A673 (cell line): ENCODE results near the gene CRACR2A. TPM values are rescaled to one million over a fixed set of nuclear protein-coding genes. Genes with fewer than 3 reads are reported as not detected.

Experiments
- BruUV-seq: library from RNA; stranded (reverse); fragments of 400-500 nt; replicated peaks from 2 replicates; lab custom pipeline; 2021; lab: Mats Ljungman, UMichigan
- CTCF ChIA-PET: fragments of 300-600 bp; sonication (Branson Sonifier 250); formaldehyde crosslinking; loops from one replicate; lab custom pipeline; 2022; ENCODE audit warnings: antibody characterized with exemption; lab: Charles Lee
- POLR2A ChIA-PET: fragments of 300-600 bp; sonication (Branson Sonifier 250); formaldehyde crosslinking; loops from one replicate; lab custom pipeline; 2022; ENCODE audit warnings: antibody characterized with exemption; ENCODE audit not compliant: low non-redundant PET; lab: Charles Lee
- DNase-seq: peaks from one replicate; pipeline ENCODE4 v3.0.0-alpha.2; 2015; ENCODE audit warnings: low spot score
- H3K27ac ChIP-seq: fragments of 200-600 bp; sonication (generic); 2 replicates; pipeline ENCODE4 v1.5.1; 2016; ENCODE audit warnings: mixed run types, low read depth, mild to moderate bottlenecking, mixed read lengths, antibody characterized with exemption, low read length; ENCODE audit not compliant: poor library complexity, severe bottlenecking
- H3K27me3 ChIP-seq: fragments of 200-600 bp; sonication (generic); replicated peaks from 2 replicates; pipeline ENCODE4 v1.6.1; 2017; ENCODE audit warnings: mixed run types, low read depth, mild to moderate bottlenecking, mixed read lengths, antibody characterized with exemption, low read length; ENCODE audit not compliant: insufficient read depth, poor library complexity
- H3K36me3 ChIP-seq: fragments of 200-600 bp; sonication (generic); 2 replicates; pipeline ENCODE4 v1.6.1; 2016; ENCODE audit warnings: mixed run types, mild to moderate bottlenecking, mixed read lengths, antibody characterized with exemption, low read length; ENCODE audit not compliant: insufficient read depth, poor library complexity, severe bottlenecking
- H3K4me1 ChIP-seq: fragments of 200-600 bp; sonication (generic); 2 replicates; pipeline ENCODE4 v1.6.1; 2017; ENCODE audit warnings: mixed run types, mild to moderate bottlenecking, mixed read lengths, antibody characterized with exemption, low read length; ENCODE audit not compliant: insufficient read depth, poor library complexity, severe bottlenecking
- H3K4me3 ChIP-seq: fragments of 200-600 bp; sonication (generic); 2 replicates; pipeline ENCODE4 v1.5.1; 2016; ENCODE audit warnings: low read depth, mixed run types, mild to moderate bottlenecking, mixed read lengths, low read length; ENCODE audit not compliant: poor library complexity, severe bottlenecking
- H3K9me3 ChIP-seq: fragments of 200-600 bp; sonication (generic); 2 replicates; pipeline ENCODE4 v1.6.1; 2016; ENCODE audit warnings: mixed run types, low read depth, mild to moderate bottlenecking, mixed read lengths, antibody characterized with exemption, low read length; ENCODE audit not compliant: poor library complexity, severe bottlenecking
- EZH2 ChIP-seq: fragments of 200-600 bp; sonication (generic); IDR thresholded peaks from 2 replicates; pipeline ENCODE4 v1.6.1; 2017; ENCODE audit warnings: borderline replicate concordance, low read depth, mild to moderate bottlenecking, mixed read lengths, antibody characterized with exemption, low read length; ENCODE audit not compliant: poor library complexity, severe bottlenecking
- intact Hi-C: fragments of 100-400 bp; cut with micrococcal nuclease; formaldehyde crosslinking; loops from one replicate; pipeline ENCODE4 v1.10.0; 2022; ENCODE audit not compliant: unreplicated experiment
- total RNA-seq: library from RNA; stranded (reverse); gene quantifications from 2 replicates; pipeline ENCODE4 v1.2.3, GENCODE V29; 2021
- TF ChIP-seq, protein P1 (sequence below): fragments of 300-800, 200-600 bp; sonication (generic); conservative IDR thresholded peaks from 2 replicates; pipeline ENCODE4 v1.5.1; 2017; ENCODE audit warnings: low read depth, mild to moderate bottlenecking, antibody characterized with exemption, low read length, moderate library complexity, mixed read lengths

CRACR2A gene
- total RNA-seq, 1 experiment from 2014 or later = 0.13 TPM

DNA sequence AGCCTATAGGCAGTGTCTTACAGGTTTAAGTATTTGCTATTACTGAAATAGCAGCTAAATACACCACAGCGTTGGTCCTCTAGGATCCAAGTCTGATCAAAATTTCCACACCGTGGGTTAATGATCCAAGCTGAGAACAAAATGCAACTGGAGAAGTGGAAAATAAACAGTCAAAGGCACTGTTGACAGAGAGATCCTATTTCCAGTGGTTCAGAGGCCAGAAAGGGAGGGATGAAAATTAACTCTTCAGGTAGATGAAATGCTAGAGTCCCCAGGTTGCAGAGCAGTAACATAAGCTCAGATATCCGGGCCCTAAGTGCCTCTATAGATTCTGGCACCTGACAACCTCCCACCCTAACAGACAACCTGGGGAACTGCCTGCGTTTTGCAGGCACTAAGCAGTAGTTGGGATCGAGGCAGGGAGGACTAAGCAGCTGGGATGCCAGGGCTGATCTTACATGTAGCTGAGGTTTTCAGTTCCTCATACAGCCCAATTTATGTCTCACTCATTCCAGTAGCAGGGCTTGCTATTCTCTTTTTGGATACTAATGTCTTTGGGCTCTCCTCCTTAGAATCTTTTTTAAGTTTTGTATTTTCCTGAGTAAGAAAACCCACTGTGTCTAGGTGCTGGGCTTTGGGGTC, 42.7 kb upstream of the CRACR2A start:
- POLR2A ChIA-PET = no interaction called here
- CTCF ChIA-PET = no interaction called here

DNA sequence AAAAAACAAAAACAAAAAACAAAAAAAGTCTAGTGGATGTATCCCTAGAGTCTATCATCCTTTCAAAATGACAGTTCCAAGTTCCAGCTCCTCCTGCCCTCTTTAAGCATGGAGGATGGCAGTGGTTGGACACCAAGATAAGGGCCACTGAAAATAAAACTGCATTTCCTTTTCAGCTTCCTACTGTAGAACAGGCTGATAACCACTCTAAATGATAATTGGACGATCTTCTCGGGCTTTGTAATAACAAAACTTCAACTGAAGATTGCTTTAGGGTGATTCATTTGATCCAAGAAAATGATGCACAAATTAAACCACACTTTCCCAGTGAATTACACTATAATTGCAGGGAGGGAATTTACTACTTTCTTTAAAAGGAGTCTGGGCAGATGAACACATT, 42.2 kb upstream of the CRACR2A start:
- ChIA-PET POLR2A (no interaction called here), CTCF (no interaction called here)
- no peak overlapping the region for H3K4me3 ChIP-seq
- peaks cover 5% of the 10 kb centered on the region for H3K27me3 ChIP-seq
- no TSS peak for BruUV-seq
- no peak overlapping the region for H3K27ac ChIP-seq
- no peaks in the 10 kb centered on the region for H3K4me1 ChIP-seq
- H3K9me3 ChIP-seq = no peaks in the 10 kb centered on the region
- intact Hi-C loops = no loop called here
- DNase-seq = no peak
- TF ChIP-seq EZH2 = no peak
- TF ChIP-seq, protein P1, sequence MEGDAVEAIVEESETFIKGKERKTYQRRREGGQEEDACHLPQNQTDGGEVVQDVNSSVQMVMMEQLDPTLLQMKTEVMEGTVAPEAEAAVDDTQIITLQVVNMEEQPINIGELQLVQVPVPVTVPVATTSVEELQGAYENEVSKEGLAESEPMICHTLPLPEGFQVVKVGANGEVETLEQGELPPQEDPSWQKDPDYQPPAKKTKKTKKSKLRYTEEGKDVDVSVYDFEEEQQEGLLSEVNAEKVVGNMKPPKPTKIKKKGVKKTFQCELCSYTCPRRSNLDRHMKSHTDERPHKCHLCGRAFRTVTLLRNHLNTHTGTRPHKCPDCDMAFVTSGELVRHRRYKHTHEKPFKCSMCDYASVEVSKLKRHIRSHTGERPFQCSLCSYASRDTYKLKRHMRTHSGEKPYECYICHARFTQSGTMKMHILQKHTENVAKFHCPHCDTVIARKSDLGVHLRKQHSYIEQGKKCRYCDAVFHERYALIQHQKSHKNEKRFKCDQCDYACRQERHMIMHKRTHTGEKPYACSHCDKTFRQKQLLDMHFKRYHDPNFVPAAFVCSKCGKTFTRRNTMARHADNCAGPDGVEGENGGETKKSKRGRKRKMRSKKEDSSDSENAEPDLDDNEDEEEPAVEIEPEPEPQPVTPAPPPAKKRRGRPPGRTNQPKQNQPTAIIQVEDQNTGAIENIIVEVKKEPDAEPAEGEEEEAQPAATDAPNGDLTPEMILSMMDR = no peak
- no peaks in the 10 kb centered on the region for H3K36me3 ChIP-seq

More for the DNA sequence above, 42.7 kb upstream of the CRACR2A start:
- TF ChIP-seq EZH2 = no peak
- TF ChIP-seq, protein P1 = no peak
- Histone ChIP-seq H3K27me3 (peaks cover 5% of the 10 kb centered on the region), H3K4me3 (no peak overlapping the region), H3K27ac (no peak overlapping the region), H3K9me3 (no peaks in the 10 kb centered on the region), H3K4me1 (no peaks in the 10 kb centered on the region), H3K36me3 (no peaks in the 10 kb centered on the region)
- intact Hi-C loops = no loop called here
- no TSS peak for BruUV-seq
- no peak for DNase-seq

DNA sequence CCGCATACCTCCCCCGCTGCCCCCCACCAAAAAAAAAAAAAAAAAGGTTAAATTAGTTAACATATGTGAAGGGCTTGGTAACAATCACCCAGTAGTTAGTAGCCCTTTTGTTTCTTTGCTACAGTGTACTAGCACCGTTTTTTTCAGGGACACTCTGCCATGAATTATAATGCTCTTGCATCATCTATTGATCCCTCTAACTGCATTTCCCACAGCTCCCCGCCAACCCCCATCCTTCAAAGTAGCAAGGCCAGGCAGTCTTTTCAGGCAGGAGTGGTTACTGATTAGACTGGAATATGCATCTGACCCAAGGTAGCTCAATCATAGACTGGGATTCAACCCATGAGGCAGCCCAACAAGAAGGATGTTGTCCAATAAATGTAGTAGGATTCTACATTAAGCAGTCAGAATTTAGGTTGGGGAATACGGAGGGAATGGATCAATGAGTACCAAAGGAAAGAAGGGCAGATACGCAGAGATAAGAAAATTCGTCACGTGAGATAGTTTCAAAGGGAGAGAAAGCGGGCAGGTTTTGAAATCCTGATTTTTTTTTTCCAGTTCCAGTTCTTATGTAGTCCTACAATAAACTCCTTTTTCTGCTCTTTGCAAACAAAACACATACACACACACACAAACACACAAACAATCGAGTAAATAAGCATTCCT, 39.8 kb upstream of the CRACR2A start:
- no peak for DNase-seq
- Histone ChIP-seq H3K9me3 (no peaks in the 10 kb centered on the region), H3K36me3 (no peaks in the 10 kb centered on the region), H3K4me1 (no peaks in the 10 kb centered on the region), H3K27ac (no peak overlapping the region), H3K4me3 (no peak overlapping the region), H3K27me3 (peaks cover 5% of the 10 kb centered on the region)
- no TSS peak for BruUV-seq
- no peak for TF ChIP-seq EZH2
- TF ChIP-seq, protein P1 = no peak
- intact Hi-C loops = no loop called here
- ChIA-PET CTCF (no interaction called here), POLR2A (no interaction called here)
